Measurements from ENCODE around the gene CGB2.
"Not testable (repeated sequence)": the region's sequence is repeated elsewhere in the genome, so short reads cannot be mapped to it uniquely, and the experiment has no call there.

CGB2 gene

DNA sequence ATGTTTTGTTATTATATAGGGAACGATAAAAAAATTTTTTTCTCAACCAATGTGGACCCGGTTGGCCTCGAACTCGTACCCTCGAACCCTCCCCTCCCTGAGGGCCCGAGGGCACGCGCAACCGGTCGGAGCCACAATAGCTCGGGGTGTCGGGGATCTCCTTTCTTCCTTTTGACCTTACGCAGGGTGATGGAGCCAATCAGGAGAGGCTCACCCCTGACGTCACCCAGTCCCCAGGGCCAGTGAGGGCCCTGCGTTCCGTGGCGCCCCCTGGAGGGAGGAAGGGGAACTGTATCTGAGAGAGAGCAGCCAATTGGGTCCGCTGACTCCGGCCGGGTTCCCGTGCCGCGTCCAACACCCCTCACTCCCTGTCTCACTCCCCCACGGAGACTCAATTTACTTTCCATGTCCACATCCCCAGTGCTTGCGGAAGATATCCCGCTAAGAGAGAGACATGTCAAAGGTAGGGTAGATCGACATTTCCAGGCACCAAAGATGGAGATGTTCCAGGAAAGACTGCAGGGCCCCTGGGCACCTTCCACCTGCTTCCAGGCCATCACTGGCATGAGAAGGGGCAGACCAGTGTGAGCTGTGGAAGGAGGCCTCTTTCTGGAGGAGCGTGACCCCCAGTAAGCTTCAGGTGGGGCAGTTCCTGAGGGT is at the start of gene CGB2:
CGB2 (plus strand) TSS at position 249 of the 660 bp plus-strand sequence; CDS start at position 455, 206 bp downstream.
- not testable (repeated sequence) for DNase-seq (ENCODE audit: low read depth in 2 of 2)

DNA sequence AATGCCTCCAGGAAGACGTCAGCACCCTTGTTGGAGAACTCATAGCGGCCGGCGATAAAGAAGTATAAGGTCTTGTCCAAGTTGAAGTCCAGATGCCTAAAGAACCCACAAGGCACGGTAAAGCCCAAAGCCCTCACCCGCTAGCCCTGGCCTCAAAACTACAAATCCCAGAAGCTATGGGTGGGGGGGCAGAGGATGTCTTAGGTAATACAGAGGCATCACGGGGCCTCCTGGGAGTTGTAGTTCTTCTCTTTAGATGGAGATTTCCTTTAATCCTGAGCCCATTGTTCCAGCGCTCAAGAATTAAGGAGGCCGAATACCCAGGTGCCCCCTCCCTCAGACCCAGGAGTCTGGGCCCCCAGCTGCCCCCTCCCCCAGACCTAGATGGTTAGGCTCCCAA is 49.4 kb upstream of the CGB2 start:
- DNase-seq (ENCODE audit: low read depth in 2 of 2) = no peak

DNA sequence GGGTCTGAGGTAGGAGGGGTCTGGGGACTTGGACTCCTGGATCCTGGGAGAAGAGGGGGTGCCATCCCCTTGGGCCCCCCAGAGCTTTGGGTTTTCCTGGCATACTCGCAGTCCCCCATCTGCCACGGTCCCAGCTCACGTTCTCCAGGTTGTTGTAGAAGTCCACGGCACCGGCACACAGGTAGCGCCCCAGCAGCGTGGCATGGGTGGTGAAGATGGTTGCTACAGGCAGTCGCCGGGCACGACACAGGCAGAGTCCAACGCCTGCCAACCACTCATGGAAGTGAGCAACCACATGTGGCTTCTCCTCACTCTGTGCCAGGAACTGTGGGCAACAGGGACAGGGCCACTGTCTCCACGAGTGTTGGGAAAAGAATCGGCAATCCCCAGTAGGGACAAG is 46.0 kb upstream of the CGB2 start:
- no peak for DNase-seq (ENCODE audit: low read depth in 2 of 2)

DNA sequence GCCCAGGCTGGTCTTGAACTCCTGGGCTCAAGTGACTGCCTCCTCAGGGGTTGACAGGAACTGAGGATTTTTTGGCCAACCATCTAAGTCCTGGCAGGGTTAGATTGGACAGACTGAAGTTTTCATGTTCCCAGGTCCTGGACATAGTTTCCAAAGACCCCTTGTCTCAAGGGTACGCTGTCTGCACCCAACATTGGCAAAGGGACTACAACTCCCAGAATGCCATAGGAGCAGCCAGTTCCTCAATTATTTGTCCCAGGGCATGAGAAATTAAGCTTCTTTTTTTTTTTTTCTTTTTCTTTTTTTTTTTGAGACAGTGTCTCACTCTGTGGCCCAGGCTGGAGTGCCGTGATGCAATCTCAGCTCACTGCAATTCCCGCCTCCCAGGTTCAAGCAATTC is 45.5 kb upstream of the CGB2 start:
- DNase-seq (ENCODE audit: low read depth in 2 of 2) = no peak

DNA sequence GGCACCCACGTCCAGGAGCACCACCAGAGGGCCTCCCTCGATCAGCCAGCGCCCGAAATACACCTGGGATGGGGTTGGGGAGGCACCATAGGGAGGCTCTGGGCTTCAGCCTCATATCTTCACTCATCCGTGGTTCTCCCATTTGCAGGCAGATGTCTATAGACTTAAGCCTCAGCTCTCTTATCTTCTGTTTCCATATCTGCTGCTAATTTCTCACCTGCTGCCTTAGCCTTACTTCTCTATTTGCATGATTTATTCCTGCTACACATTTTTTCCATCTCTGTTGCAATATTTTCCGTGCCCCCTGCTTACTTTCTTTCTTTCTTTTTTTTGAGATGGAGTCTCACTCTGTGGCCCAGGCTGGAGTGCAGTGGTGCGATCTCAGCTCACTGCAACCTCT is 44.4 kb upstream of the CGB2 start:
- DNase-seq (ENCODE audit: low read depth in 2 of 2) = no peak

DNA sequence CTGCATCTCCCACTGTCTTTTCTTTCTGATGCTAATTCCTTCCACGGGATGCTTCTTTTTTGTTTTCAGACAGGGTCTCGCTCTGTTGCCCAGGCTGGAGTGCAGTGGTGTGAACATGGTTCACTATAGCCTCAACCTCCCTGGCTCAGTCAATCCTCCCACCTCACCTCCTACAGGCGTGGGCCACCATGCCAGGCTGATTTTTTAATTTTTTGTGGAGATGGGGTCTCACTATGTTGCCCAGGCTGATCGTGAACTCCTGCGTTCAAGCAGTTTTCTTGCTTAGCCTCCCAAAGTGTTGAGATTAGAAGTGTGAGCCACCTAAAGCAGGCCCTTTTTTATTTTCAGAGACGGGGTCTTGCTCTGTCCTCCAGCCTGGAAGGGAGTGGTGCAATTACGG is 43.4 kb upstream of the CGB2 start:
- DNase-seq (ENCODE audit: low read depth in 2 of 2) = no peak

DNA sequence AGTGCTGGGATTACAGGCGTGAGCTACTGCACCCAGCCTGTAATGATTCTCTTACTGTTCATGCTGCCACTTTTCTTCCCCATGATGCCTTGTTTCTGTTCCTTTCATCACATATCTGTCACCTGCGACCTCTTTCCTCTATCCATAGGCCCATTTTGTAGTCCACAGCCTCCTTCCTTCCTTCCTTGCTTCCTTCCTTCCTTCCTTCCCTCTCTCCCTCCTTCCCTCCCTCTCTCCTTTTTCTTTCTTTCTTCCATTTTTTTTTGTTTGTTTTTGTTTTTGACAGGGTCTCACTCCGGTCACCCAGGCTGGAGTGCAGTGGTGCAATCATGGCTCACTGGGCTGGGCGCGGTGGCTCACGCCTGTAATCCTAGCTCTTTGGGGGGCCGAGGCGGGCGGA is 42.8 kb upstream of the CGB2 start:
- DNase-seq (ENCODE audit: low read depth in 2 of 2) = no peak

DNA sequence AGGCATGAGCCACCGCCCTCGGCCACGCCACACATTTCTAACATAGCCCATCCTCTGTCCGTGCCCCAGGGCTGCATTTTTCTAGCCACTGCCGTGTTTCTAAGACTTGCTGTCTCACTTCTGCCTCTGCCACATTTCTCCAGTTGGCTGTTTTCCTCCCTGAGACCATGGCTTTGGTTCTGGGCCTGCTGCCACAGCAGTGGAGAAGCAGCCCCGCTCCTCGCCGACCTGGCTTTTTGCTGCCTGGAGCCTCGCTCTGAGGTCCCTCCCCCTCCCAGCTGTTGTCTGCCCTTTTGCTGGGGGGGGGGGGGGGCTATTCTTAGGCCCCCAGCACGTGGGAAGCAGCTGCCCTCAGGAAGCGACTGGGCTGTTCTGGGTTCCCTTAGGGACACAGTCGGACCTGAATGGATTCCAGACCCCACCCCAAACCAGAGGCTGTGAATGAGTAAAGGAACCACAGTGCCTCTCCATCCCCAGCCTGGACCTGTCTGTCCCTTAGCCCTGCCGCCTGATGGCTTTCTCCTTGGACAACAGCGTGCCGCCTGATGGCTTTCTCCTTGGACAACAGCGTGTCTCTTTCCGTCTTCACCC is 41.9 kb upstream of the CGB2 start:
- no peak for DNase-seq (ENCODE audit: low read depth in 2 of 2)

DNA sequence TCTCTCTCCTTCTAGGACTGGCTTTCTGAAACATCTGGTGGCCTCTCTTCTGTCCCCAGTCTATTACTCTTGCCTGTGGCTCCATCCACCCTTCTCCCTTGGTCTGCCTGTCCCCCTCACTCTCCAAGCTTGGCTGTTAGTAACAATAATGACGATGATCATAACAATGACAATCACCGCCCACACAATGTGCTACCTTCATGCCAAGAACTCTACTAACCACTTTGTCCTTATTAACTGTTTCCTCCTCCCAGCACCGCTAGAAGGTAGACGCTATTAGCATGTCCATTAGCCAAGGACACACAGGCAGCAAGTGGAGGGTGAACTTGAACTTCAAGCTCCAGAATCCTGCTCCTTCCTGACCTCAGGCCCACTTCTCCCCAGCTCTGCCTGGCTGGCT is 41.3 kb upstream of the CGB2 start:
- DNase-seq (ENCODE audit: low read depth in 2 of 2) = no peak

DNA sequence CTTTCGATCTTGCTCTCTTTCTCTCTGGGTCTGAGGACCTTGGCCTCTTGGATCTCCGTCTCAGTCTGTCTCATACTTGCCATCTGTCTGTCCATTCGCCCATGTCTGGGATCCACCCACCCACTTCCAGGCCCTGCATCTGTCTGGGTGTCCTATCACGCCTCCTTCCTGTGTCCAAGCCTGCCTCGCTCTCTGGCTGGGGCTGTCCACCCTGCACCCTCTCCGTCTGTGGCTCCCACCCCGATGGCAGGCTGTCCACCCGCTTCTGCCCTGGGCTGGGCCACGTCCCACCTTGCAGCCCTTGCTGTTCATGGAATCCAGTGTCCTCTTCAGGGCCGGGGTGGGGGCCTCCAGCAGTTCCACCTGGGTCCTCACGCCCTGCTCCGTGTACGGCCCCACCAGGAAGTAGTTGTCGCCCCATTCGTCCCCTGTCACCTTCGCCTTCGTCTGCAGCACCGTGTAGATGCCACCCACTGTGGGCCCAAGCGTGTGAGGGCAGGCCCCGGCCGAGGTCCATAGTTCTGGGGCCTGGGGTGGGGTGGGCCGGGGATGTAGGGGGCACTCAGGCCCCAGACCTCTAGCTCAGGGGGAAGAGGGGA is 40.6 kb upstream of the CGB2 start:
- no peak for DNase-seq (ENCODE audit: low read depth in 2 of 2)

DNA sequence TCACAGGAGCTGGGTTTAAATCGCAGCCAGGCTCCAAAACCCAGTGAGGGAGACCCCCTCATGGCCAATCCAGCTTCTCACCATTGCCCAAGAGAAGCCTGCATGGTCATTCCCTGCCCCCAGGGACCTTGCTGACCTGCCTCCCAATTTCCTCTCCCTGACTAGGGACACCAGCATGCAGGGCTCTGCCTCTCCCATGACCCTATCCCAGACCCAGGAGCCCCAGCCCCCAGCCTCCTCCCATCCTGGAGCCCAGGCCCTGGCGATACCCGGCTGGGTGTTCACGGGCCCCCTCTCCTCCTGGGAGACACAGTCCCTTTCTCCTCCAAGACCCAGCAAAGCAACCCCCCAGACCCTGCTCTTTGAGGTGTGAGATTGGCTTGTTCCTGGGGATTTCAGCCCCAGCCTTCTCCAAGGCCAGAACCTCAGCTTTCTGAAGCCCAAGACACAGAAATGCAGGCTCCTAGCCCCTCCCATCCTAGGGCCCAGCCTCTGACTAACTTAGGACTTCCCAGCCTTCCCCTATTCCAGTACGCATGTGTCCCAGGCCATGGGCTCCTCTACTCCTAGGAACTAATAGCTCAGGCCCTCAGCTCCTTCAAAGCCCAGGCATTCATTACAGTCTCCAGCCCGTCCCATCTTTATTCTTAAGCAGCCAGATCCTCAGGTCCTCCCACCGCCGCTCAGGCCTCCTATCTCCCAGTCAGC is 39.7 kb upstream of the CGB2 start:
- DNase-seq (ENCODE audit: low read depth in 2 of 2) = peak; percentile 36 to 55

DNA sequence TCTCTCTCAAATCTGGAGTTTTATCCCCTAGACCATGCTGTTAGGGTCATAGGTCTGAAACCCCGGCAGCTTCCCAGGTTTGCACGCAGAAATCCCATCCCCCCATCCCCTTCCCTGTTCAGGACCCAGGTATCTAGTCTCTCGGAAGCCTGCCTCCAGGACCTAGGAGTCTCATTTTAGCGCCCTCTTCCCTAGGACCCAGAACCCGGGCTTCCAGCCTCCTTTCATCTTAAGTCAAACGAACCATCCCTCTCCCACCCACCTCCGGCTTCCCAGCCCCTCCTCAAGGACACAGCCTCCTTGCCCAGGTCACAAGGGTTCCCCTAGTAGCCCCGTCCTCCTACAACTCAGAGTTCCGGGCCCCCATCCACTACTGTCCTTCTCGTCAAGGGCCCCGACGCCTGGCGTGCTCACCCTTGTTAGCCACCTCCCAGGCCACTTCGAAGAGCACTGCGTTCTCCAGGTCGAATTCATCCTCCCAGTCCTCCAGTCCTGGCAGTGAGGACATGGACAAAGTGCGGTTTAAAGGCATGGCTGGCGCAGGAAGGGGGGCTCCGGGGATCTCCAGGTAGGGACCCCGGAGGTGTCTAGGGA is 39.0 kb upstream of the CGB2 start:
- DNase-seq (ENCODE audit: low read depth in 2 of 2) = no peak

DNA sequence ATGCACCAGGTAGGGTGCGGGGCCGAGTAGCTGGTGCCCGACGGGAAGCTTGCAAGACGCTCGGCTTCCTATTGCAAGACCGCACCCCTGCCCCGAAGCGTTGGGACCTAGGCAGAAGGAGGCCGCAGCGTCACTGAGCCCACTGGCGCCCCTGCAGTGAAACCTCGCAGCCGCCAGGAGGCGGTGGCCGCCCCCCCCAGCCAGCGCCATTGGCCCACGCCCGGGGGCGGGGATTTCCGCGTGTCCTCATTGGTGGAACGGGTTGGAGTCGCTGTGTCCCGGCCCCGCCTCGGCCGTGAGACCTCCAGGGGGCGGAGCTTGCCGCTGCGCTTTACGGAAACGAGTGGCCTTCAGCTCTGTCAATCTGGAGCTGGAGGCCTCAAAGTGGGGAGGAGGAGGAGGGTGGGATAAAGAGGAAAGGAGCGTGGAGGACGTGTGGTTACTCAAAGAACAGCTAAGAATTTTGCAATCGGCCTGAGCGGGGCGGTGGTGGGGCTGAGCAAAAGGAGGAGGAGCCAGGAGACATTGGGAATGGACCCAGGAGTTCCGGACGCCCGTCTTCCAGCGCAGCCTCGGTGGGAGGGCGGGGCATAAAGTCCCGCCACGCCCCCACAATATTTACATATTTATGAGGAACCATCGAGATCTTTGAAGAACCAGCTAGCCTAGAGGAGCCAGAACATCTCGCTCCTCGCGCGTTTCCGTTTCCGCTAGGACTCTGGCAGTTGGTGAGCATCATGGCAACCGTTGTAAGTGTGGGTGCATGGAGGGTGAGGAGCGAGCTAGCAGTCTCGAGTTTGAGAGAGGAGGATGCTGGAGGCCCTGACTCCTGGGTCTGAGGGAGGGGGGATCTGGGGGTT is 38.3 kb upstream of the CGB2 start, which contains the start of the genes GYS1 and RUVBL2:
GYS1 (minus strand) TSS at position 135 of the 860 bp plus-strand sequence. CDS start 197 bp downstream, outside the sequence.
RUVBL2 (plus strand) TSS at position 713 of the 860 bp plus-strand sequence; CDS start at position 738, 25 bp downstream.
- peak; percentile 99 for DNase-seq (ENCODE audit: low read depth in 2 of 2)

DNA sequence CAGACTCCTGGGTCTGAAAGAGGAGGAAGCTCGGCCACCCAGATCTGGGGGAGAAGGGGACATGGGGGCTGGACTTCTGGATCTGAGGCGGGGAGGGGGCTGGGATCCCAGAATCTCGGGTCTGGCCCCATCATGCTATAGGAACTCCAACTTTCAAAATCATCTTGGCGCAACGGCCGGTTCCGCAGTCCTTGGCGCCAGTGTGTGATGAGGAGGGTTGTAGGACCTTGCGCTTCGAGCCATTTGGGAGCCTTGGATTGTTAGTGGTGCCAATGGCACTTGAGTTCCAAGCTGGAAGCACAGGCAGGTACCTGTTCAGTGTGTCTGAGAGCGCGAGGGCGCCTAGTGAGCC is 37.7 kb upstream of the CGB2 start:
- DNase-seq (ENCODE audit: low read depth in 2 of 2) = no peak

DNA sequence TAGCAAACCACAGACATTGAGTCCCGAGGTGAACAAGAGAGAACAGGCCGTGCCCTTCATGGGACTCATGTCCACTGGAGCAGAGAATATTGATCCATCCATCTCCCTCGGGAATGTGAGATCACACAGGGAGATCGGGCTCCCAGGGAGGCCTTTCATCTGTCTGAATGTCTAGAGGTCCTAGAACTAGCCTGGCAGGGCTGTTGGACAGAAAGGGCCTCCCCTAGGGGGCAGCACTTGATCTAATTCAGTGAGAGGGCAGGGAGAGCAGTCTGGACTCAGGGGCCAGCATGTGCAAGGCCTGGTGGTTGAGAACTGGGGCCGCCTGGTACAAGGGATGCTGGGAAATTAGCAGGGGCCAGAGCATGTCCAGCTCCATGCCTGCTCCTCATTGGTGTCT is 33.7 kb upstream of the CGB2 start:
- DNase-seq (ENCODE audit: low read depth in 2 of 2) = no peak

DNA sequence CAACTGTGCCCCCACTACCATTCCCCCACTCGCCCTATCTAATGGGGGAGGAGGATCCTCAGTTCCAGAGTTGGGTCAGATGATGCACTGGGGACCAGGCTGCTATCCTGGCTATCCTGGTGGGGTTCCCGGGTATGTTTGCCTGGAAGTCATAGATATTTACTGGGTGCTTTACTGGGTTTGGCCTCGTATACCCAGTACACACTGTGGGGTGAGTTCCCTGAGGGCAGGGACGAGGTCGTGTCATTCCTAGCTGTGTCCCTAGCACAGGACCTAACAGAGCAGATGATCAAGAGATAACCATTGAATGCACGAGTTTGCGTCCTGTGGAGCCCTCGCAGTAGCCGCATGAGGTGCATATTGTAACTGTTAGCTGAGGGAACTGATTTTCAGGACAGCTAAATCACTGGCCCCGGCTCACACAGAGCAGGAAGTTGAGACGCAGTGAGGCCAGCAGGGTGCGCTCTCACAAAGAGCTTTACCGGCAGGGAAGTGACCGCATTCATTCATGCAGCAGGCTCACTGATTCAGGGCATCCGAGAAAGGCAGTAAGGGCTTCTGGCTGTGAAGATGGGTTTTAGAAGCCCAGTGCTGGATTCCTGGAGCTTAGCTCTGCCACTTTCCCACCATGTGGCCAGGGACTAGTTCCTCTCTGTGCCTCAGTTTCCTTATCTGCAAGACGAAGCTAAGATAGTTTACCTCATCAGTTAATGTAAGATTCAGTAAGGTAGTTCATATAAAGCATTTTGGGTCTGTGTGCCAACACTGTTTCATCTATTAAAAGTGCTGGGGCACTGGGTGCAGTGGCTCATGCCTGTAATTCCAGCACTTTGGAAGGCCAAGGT is 32.0 kb upstream of the CGB2 start:
- peak in 1 of 2 experiments; percentile 31 for DNase-seq (ENCODE audit: low read depth in 2 of 2)

DNA sequence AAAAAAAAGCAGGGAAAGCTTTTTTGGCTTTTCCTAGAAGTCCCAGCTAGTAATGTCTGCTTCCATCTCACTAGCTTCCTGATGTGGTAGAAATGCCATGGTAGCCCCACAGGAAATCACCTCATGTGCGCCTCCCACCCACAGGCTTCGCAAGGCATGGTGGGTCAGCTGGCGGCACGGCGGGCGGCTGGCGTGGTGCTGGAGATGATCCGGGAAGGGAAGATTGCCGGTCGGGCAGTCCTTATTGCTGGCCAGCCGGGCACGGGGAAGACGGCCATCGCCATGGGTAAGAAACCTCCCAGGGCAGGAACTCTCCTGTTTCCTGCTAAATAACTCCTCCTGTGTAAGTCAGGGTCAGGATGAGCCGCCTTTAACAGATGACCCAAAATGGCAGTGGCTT is 27.6 kb upstream of the CGB2 start:
- no peak for DNase-seq (ENCODE audit: low read depth in 2 of 2)

DNA sequence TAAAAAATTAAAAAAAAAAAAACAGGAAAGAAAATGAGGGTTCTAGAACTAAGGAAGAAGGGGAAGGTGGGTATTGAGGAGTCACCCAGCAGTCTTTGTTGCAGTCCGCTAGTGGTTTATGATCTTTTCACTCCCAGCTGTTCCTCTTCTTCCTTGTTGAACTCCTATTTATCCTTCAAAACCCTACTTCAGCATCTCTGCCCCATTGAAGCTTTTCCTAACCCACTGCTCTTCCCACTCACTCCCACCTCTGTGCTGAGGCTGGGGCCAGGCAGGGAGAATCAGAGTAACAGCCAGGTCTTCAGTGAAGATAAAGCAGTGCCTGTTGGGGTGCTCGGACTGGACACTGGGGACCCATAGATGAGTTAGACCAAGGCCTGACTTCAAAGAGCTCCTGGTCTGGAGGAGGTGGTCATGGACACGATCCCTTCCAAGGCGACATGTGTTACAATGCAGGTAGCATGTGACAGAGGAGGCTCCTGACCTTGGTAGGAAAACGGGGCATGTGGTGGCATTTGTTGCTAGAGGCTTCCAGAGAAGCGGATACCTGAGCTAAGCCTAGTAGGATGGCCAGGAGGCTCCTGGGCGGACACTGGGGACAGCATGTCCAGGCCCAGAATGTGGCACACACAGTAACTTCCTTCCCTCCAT is 26.6 kb upstream of the CGB2 start:
- no peak for DNase-seq (ENCODE audit: low read depth in 2 of 2)

DNA sequence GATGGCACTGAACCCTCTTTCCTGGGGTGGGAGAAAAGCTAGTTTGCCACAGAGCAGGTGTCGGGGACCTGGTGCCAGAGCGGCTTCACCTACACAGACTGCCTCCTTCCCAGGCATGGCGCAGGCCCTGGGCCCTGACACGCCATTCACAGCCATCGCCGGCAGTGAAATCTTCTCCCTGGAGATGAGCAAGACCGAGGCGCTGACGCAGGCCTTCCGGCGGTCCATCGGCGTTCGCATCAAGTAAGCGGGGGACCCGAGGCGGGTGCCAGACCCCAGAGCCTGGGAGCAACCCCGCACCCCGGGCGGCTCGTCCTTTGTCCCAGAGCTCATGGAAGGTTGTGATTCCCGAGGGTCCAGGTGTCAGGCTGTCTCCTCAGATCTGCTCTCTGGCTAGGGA is 24.8 kb upstream of the CGB2 start:
- DNase-seq (ENCODE audit: low read depth in 2 of 2) = no peak

DNA sequence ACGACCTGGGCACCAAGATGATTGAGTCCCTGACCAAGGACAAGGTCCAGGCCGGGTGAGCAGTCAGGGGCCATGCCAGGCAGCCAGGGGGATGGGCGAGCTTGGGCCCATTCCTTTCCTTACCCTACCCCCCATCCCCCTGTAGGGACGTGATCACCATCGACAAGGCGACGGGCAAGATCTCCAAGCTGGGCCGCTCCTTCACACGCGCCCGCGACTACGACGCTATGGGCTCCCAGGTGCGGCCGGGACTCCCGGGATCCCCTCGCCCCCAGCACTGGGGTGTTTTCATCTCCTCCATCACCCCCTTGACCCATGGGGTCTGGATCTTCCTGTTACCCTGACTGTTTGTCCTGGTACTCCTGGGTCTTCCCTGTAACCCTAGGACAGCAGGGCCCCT is 21.9 kb upstream of the CGB2 start:
- no peak for DNase-seq (ENCODE audit: low read depth in 2 of 2)
